ENCODE results near the gene PDLIM4.

GRCh38 chr5:132302413-132302812, 44.9 kb downstream of the PDLIM4 start:
- TF ChIP-seq, protein P1, sequence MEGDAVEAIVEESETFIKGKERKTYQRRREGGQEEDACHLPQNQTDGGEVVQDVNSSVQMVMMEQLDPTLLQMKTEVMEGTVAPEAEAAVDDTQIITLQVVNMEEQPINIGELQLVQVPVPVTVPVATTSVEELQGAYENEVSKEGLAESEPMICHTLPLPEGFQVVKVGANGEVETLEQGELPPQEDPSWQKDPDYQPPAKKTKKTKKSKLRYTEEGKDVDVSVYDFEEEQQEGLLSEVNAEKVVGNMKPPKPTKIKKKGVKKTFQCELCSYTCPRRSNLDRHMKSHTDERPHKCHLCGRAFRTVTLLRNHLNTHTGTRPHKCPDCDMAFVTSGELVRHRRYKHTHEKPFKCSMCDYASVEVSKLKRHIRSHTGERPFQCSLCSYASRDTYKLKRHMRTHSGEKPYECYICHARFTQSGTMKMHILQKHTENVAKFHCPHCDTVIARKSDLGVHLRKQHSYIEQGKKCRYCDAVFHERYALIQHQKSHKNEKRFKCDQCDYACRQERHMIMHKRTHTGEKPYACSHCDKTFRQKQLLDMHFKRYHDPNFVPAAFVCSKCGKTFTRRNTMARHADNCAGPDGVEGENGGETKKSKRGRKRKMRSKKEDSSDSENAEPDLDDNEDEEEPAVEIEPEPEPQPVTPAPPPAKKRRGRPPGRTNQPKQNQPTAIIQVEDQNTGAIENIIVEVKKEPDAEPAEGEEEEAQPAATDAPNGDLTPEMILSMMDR (IDR thresholded peaks at IDR 0.05) = no peak
- TF ChIP-seq ZFX (IDR thresholded peaks at IDR 0.05; ENCODE audit: borderline replicate concordance) = no peak

All from 22Rv1 (cell line).